Memory B cell (primary cell): ENCODE measurements around the gene RUNX2.

Experiments used
- ATAC-seq: fragments of 150-1000 bp; cut with Tn5 transposase; 2 replicates; pipeline ENCODE4 v1.10.0; 2021; ENCODE audit warnings: low read depth, mild to moderate bottlenecking, moderate library complexity
- DNase-seq, 2 donors: peaks; one replicate each; pipeline ENCODE4 v3.0.0; 2022; ENCODE audit warnings: low spot score in 2 of 2
- H3K27ac Mint-ChIP-seq: one replicate; pipeline ENCODE4 v1.8.0; 2022; ENCODE audit warnings: mild to moderate bottlenecking, moderate library complexity, mixed read lengths
- H3K27me3 Mint-ChIP-seq: one replicate; pipeline ENCODE4 v1.8.0; 2022; ENCODE audit warnings: mixed read lengths
- H3K36me3 Mint-ChIP-seq: one replicate; pipeline ENCODE4 v1.8.0; 2022; ENCODE audit warnings: mild to moderate bottlenecking, mixed read lengths
- H3K4me1 Mint-ChIP-seq: one replicate; pipeline ENCODE4 v1.8.0; 2022; ENCODE audit warnings: mixed read lengths
- H3K4me3 Mint-ChIP-seq: one replicate; pipeline ENCODE4 v1.8.0; 2022; ENCODE audit warnings: mild to moderate bottlenecking, moderate library complexity, mixed read lengths
- H3K9me3 Mint-ChIP-seq: one replicate; pipeline ENCODE4 v1.8.0; 2022; ENCODE audit warnings: mixed read lengths

Gene RUNX2

DNA sequence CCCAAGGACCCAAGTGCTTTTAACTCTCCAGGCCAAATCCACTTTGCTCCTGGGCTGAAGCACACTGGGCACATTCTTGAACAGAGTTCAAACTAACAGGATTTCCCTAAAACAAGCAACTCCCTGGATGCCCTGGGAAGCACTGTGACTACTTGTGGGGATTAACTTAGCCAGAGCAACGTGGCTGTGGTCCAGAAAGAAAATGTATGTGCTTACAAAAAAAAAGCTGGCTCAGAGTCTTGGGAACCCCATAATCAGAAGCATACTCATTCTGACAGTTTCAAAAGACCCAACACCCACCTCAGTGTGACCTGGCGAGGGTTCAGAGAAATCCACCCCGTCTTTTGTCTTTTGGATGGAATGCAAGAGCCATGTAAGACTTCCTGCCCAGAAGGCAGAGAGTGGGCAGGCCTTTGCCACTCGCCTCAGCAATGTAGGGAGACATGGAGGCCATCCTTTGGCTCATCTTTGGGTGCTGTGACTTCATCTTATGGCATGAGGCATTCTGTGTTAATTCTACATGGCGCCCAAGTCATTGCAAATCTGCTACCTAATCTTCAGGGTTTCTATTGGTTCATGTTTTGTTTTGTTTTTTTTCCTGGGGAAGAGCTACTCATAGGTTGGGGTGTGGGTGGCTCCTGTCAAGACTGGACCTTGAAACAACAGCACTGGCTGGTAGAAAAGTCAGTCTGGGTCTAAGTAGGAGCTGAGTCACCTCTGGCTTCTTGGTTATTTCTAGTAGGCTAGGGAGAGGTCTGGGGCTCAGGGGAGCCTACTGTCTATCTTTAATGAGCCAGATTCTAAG is 298.2 kb downstream of the RUNX2 start:
- Mint-ChIP-seq H3K4me1 (no peaks in the 10 kb centered on the region), H3K4me3 (no peak overlapping the region), H3K27ac (no peak overlapping the region), H3K9me3 (no peaks in the 10 kb centered on the region), H3K27me3 (peaks cover 2% of the 10 kb centered on the region), H3K36me3 (no peaks in the 10 kb centered on the region)
- no peak for DNase-seq
- no peak for ATAC-seq

DNA sequence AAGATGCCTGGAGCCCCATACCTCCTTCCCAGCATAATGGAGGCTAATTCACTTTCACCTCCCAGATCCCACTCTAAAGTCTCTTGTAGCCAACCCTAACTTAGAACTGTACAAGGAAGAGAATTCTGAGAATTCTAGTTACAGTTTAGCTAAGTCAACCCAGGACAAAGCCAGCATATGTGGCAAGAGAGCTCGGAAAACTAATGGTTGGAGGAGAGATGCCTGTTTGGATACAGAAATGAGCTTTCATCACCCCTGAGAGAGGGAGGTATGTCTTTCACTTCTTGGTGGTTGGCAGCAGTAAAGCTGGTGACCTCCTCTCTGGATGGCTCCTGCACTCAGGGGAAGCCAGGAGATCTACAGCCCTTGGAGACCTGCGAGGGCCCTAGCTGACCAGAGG is 302.2 kb downstream of the RUNX2 start:
- H3K4me3 Mint-ChIP-seq = no peak overlapping the region
- DNase-seq = no peak
- peaks cover 2% of the 10 kb centered on the region for H3K27me3 Mint-ChIP-seq
- no peaks in the 10 kb centered on the region for H3K36me3 Mint-ChIP-seq
- no peaks in the 10 kb centered on the region for H3K9me3 Mint-ChIP-seq
- H3K27ac Mint-ChIP-seq = no peak overlapping the region
- no peaks in the 10 kb centered on the region for H3K4me1 Mint-ChIP-seq
- ATAC-seq = no peak

DNA sequence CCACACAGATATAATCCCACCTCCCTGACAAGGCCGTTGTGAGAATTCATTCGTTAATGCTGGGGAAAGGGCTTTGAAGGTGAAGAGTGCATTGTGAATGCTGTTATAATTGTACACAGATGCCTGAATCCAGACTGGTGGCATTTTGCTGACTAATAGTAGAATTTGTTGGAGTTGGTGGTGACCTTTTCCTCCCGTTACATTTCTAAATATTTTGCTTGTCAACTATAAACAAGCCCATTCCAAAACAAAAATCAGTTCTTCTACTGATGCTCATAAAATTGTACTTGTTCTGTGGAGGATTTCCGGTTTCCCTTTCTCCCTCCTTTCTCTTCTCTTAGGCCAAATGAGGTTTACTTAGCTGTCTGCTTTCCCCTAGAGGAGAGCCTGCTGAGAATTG is 302.7 kb downstream of the RUNX2 start:
- Mint-ChIP-seq H3K4me3 (no peak overlapping the region), H3K4me1 (no peaks in the 10 kb centered on the region), H3K36me3 (no peaks in the 10 kb centered on the region), H3K27ac (no peak overlapping the region), H3K9me3 (no peaks in the 10 kb centered on the region), H3K27me3 (peaks cover 2% of the 10 kb centered on the region)
- DNase-seq (no peak), ATAC-seq (no peak)

DNA sequence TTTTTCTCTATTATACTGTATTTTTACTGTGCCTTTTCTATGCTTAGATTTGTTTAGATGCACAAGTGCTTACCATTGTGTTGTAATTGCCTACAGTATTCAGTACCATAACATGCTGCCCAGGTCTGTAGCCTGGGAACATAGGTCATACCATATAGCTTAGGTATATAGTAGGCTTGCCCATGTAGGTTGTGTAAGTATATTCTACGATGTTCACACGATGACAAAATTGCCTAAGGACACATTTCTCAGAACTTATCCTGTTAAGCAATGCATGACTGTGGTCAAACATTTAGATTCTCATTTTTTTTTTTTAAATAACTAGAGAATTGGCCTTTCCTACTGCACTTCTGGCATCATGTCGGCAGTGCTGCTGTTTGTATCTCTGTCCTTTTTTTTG is 303.3 kb downstream of the RUNX2 start:
- Mint-ChIP-seq H3K9me3 (no peaks in the 10 kb centered on the region), H3K4me3 (no peak overlapping the region), H3K27ac (no peak overlapping the region), H3K4me1 (no peaks in the 10 kb centered on the region), H3K27me3 (peaks cover 2% of the 10 kb centered on the region), H3K36me3 (no peaks in the 10 kb centered on the region)
- ATAC-seq = no peak
- no peak for DNase-seq

DNA sequence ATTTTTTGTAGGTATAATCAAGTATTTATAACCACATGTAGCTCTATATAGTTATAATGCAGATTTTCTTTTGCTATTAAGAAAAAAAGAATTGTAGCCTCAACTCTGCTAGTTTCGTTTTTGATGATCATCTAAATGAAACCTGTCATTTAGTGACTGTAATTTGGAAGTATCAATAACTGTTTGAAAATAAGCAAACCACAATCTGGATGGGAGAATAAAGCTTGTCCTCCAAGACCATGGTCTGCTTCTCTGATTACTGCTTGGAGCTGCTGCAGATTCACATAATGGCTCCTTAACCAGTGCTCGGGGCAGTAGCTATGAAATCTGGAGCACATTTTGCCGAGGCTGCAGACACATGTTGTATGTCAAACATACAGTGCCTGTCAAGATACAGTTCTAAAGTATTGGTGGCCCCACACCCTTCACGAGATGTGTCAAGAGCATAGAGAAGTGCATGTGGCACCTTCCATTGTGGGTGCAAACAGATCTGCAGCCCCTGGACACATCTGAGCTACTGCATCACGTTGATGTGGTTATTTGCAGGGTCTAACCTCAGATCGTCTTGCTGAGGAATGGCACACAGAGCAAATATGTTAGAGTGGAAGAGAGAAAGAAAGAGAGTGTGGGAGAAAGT is 305.3 kb downstream of the RUNX2 start:
- Mint-ChIP-seq H3K27ac (no peak overlapping the region), H3K4me1 (peaks cover 2% of the 10 kb centered on the region), H3K27me3 (peaks cover 1% of the 10 kb centered on the region), H3K9me3 (no peaks in the 10 kb centered on the region), H3K4me3 (no peak overlapping the region), H3K36me3 (no peaks in the 10 kb centered on the region)
- DNase-seq (no peak), ATAC-seq (no peak)

DNA sequence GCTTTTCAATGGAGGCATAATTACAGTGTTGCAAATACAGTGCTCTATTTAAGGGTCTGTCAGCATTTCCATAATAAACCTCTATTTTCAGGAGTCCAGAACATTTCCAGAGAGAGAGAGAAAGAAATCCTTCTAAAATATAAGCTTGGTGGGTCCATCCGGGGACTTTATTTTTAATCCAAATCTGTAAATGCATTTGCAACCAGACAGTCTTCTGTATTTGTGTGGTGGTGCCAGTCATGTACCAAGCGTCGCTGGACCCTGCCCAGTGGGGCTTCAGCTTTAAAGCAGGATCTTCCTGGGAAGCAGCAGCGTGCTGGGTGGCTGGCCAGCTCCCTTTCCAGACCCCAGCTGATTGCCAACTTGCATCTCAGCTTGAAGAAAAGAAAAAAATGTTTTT is 306.1 kb downstream of the RUNX2 start:
- Mint-ChIP-seq H3K27ac (no peak overlapping the region), H3K9me3 (no peaks in the 10 kb centered on the region), H3K4me1 (peaks cover 3% of the 10 kb centered on the region), H3K36me3 (no peaks in the 10 kb centered on the region), H3K27me3 (peaks cover 1% of the 10 kb centered on the region), H3K4me3 (no peak overlapping the region)
- no peak for DNase-seq
- ATAC-seq = no peak

DNA sequence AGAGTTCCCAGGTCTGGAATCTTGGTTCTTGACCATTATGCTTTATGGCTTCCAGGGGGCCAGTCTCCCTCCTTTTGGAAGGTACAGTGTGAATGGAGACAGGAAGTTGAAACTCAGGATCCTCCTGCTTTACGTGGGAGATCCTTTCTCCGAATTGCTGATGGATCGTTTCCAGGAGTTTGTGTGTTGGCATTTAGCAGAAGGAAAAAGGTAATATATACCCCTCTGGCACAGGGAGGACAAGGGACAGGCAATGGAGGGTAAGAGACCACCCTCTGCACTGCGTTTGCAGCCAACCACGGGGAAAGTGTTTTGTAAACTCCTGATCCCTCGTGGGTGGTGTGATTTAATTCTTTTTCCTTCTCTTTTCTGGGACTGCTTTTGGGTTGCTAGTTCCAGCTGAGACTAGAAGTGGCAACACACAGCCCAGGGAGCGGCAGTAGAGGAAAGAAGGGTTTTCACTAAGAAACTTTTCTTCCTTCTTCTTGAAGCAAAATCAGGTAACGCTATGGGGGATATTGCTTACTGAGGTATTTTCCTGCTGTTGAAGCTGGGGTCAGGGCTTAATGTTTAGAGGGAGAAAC is 307.2 kb downstream of the RUNX2 start:
- H3K27me3 Mint-ChIP-seq = peaks cover 1% of the 10 kb centered on the region
- H3K36me3 Mint-ChIP-seq = no peaks in the 10 kb centered on the region
- no peak overlapping the region for H3K27ac Mint-ChIP-seq
- H3K9me3 Mint-ChIP-seq = no peaks in the 10 kb centered on the region
- H3K4me3 Mint-ChIP-seq = no peak overlapping the region
- peaks cover 3% of the 10 kb centered on the region for H3K4me1 Mint-ChIP-seq
- no peak for DNase-seq
- no peak for ATAC-seq

DNA sequence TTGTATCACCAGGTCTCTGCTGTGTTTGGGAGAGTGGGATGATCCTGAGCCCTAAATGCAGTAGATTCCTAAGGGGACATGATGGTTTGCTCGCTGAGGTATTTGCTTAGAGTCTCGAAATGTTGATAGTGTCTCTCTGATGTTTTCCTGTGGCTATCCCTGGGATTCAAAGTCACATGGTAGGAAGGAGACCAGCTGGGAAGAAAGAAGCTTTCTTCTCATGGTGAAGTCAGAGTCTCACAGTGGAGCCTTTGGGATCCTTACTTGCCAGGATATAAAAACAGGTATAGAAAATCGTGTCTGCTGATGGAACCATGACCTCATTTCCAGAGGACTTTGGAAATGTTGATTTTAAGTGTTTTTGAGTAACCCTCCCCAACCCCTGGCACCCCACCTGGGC is 308.9 kb downstream of the RUNX2 start:
- Mint-ChIP-seq H3K36me3 (no peaks in the 10 kb centered on the region), H3K27ac (no peak overlapping the region), H3K27me3 (peaks cover 1% of the 10 kb centered on the region), H3K9me3 (no peaks in the 10 kb centered on the region), H3K4me3 (no peak overlapping the region), H3K4me1 (peaks cover 3% of the 10 kb centered on the region)
- ATAC-seq = no peak
- DNase-seq = no peak

DNA sequence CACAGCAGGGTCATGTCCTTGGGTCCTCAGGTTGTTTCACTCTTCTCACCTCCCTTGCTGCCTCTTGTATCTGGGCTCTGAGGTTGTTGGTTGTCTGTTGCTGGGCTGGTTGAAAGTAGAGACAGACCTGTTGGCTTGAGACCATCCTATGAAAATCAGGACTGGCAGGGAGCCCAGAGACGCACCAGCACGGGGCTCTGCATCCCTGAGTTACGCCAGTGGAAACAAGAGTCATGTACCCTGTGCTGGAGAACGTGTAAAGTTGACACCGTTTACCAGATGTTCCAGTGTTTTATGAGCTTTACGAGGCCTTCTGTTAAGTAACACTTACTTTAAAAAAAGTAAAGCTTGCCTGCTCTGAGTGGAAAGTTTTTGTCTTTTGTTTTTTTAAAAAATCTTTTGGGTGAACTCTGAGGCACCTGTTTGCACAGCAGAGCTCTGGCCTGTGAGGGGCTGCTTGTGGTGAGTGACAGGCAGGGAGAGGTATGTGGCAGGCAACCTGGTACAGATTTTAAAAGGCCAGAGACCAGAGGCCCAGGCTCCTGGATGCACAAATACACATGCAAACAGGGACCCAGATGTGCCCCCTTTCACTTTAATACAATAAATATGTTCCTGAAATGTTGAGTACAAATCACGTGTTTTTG is 309.6 kb downstream of the RUNX2 start:
- H3K27me3 Mint-ChIP-seq = peaks cover 1% of the 10 kb centered on the region

DNA sequence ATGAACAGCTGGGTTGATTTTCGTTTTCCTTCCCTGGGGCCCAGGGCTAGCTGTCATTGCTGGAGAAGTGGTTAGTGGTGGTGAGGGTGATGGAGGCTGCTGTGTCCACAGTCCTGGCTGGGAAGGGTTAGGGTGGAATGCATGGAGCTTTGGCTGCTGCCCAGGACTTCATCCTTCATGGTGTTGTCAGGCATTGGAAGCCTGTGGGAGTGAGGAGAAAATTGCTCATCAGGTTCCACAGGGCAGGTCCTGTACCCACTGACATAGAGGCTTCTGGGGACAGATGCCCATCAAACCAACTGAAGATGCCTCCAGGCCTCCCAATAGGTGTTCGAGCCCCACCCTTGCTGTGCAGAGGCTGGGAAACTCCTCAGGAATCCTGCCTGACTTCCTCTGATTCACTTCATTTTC is 312.0 kb downstream of the RUNX2 start:
- Mint-ChIP-seq H3K4me3 (no peak overlapping the region), H3K27me3 (peaks cover 1% of the 10 kb centered on the region), H3K27ac (no peak overlapping the region), H3K36me3 (no peaks in the 10 kb centered on the region), H3K9me3 (no peaks in the 10 kb centered on the region), H3K4me1 (peaks cover 3% of the 10 kb centered on the region)
- no peak for ATAC-seq
- no peak for DNase-seq

More for the DNA sequence above, 309.6 kb downstream of the RUNX2 start:
- Mint-ChIP-seq H3K36me3 (no peaks in the 10 kb centered on the region), H3K9me3 (no peaks in the 10 kb centered on the region), H3K27ac (no peak overlapping the region), H3K4me3 (no peak overlapping the region), H3K4me1 (peaks cover 3% of the 10 kb centered on the region)
- ATAC-seq = no peak
- no peak for DNase-seq

DNA sequence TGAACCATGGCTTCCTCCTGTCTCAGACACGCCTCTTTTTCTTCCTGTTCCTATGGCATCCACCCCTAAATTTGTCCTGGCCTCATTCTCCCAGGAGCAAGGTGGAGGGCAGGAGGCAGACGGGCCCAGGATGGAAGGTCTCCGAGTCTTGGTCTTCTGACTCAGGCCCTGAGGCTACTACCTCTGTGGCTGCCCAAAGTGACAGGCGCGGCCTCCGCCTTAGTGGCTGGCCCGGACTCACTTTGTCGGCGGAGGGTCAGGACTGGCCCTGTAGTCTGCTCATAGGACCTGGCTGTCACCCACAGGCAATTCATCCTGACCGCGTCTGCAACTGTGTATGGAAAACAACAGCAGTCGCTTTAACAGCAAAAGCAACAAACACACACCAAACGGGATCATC is 312.7 kb downstream of the RUNX2 start:
- H3K27ac Mint-ChIP-seq = no peak overlapping the region

DNA sequence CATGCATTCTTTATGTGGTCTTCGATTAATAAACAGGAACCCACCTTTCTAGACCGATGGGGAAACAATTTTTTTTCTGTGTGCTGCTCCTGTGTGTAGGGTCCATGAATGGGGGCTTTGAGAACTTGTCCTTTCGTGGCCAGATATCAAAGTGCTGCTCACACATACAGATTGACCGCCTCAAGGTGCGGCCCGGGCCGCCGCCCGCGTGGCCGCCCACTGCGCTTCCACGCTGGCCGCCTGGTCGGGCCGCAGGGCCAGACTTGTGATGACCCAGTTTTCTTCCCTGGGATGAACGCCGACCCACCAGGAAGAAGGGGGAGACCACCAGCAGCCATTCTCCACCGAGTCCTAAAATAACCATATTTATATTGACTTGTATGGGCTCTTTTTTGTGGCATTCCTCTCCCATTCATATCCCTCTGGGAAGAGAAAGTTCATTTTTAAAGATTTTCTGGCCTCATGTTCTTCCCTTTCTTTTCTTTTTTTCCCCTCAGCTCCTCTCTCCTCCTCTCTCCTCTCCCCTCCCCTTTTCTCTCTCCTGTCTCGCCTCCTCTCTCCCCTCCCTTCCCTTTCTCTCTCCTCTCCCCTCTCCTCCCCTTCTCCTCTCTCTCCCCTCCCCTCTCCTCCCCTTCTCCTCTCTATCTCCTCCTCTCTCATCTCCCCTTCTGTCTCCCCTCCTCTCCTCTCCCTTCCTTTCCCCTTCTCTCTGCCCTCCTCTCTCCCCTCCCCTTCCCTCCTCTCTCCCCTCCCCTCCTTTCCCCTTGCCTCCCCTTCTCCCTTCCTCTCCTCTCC is 314.4 kb downstream of the RUNX2 start:
- H3K27ac Mint-ChIP-seq = no peak overlapping the region
- H3K27me3 Mint-ChIP-seq = peaks cover 3% of the 10 kb centered on the region
- H3K4me3 Mint-ChIP-seq = no peak overlapping the region
- H3K36me3 Mint-ChIP-seq = no peaks in the 10 kb centered on the region
- H3K4me1 Mint-ChIP-seq = peaks cover 12% of the 10 kb centered on the region
- H3K9me3 Mint-ChIP-seq = no peaks in the 10 kb centered on the region
- DNase-seq (no peak), ATAC-seq (no peak)

More for the DNA sequence above, 312.7 kb downstream of the RUNX2 start:
- no peak overlapping the region for H3K4me3 Mint-ChIP-seq
- DNase-seq (no peak), ATAC-seq (no peak)
- no peaks in the 10 kb centered on the region for H3K9me3 Mint-ChIP-seq
- H3K27me3 Mint-ChIP-seq = peaks cover 2% of the 10 kb centered on the region
- H3K36me3 Mint-ChIP-seq = no peaks in the 10 kb centered on the region
- H3K4me1 Mint-ChIP-seq = peaks cover 9% of the 10 kb centered on the region

DNA sequence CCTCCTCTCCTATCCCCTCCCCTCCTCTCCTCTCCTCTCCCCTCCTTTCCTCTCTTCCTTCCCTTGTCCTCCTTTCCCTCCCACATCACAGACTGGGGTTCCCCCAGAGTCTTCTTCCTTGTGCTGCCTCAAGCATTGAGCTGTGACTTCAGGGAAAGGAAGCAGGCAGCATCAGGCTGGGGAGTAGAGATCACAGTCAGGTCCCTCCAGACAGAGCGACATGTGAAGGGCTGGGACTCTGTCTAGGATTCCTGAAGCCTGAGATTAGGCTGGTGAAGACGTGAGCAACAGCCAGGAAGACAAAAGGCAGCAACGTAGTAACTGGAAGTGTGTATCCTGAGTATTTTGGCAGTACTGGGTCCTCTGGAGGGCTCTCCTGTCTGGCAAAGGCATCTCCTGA is 315.0 kb downstream of the RUNX2 start:
- Mint-ChIP-seq H3K4me3 (no peak overlapping the region), H3K27ac (no peak overlapping the region), H3K4me1 (peaks cover 15% of the 10 kb centered on the region), H3K9me3 (no peaks in the 10 kb centered on the region), H3K27me3 (peaks cover 3% of the 10 kb centered on the region), H3K36me3 (no peaks in the 10 kb centered on the region)
- DNase-seq = no peak
- no peak for ATAC-seq

DNA sequence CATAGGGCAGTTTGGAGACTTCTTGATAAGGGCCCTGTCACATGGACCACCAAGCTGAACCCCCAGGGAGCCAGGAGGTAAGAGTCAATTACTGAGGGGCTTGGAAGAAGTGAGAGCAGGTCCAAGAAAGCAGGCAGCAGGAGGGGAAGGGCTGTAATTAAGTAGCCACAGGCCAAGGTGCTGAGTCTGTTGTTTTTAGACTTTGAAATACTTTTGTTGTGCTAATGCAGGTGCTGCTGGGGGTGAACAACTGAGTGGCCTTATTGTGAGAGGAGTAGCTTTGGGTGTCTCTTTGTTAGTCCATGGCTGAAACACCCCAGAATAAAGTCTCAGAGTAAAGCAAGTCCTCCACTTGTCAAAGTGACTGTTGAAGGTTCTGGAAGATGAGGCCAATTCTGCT is 316.6 kb downstream of the RUNX2 start:
- no peaks in the 10 kb centered on the region for H3K36me3 Mint-ChIP-seq
- H3K4me3 Mint-ChIP-seq = no peak overlapping the region
- H3K27me3 Mint-ChIP-seq = peaks cover 2% of the 10 kb centered on the region
- H3K4me1 Mint-ChIP-seq = peaks cover 12% of the 10 kb centered on the region
- no peak overlapping the region for H3K27ac Mint-ChIP-seq
- ATAC-seq (no peak), DNase-seq (no peak)
- H3K9me3 Mint-ChIP-seq = no peaks in the 10 kb centered on the region
